Measurements from ENCODE around the gene SNRPD2. TPM values are rescaled to one million over a fixed set of nuclear protein-coding genes. Genes with fewer than 3 reads are reported as not detected.

The SNRPD2 gene
- total RNA-seq (100 to 1,000 TPM; 111 to 128 TPM), polyA plus RNA-seq (ENCODE audit: insufficient read depth, low read depth, low replicate concordance) (242 TPM)
- long read RNA-seq, donor 1, transcript SNRPD2-201 (3 exons, 901 nt) = major isoform, 211 of 264 reads
- long read RNA-seq, donor 1, partial matches to known transcripts = 45 of 264 reads
- long read RNA-seq, donor 1, other reads (novel, unspliced or antisense) = 6 of 264 reads
- long read RNA-seq, donor 2, transcript SNRPD2-201 (3 exons, 901 nt) = major isoform, 134 of 177 reads
- long read RNA-seq, donor 2, partial matches to known transcripts = 43 of 177 reads
- long read RNA-seq, donor 2, other reads (novel, unspliced or antisense) = 0 of 177 reads

DNA sequence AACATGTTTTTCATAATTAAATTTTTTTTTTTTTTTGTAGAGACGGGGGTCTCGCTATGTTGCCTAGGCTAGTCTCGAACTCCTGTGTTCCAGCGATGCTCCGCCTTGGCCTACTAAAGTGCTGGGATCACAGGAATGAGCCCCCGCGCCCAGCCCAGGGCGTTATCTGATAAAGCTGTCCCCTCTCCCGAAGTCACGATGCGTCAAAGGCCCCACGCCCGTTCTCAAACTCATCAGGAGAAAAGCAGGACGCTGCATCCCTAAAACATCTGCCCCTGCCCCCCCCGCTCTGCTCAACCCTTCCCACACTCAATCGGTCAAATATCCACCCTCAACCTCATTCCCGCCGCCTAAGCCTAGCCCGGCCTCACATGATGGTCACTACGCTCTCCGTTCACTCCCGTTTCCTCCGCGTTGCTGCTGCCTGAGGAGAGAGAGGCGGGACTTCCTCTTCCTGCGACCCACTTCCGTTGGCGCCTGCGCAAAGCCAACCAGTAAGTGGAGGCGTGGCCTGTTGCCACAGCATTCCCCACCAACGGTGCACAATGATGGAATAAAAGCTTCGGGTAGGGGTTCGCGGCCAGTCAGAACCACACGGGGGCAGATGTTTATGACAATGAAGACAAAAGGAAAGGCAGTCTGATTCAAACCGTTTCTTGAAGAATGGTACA, at the start of gene SNRPD2:
Gene SNRPD2, minus strand, starts transcription at position 438 of the 671 bp plus-strand sequence. Its CDS starts 65 bp downstream, at position 373.
- no peaks in the 10 kb centered on the region for H3K27me3 ChIP-seq
- 0 to 1% methylated on average over 36 of the region's 36 CpGs for WGBS, 2 donors
- H3K4me3 ChIP-seq = peak within 1 kb of the TSS; percentile 80 to 83
- no peaks in the 10 kb centered on the region for H3K36me3 ChIP-seq (ENCODE audit: low read depth, missing control alignments)
- intact Hi-C loops (cut with DNase I; ENCODE audit: low total_unique reads) = no loop called here
- no peaks in the 10 kb centered on the region for H3K9me3 ChIP-seq
- peak; percentile 95 for DNase-seq
- TF ChIP-seq POLR2A (IDR thresholded peaks at IDR 0.05) = peak; percentile 25
- TF ChIP-seq, protein P1, sequence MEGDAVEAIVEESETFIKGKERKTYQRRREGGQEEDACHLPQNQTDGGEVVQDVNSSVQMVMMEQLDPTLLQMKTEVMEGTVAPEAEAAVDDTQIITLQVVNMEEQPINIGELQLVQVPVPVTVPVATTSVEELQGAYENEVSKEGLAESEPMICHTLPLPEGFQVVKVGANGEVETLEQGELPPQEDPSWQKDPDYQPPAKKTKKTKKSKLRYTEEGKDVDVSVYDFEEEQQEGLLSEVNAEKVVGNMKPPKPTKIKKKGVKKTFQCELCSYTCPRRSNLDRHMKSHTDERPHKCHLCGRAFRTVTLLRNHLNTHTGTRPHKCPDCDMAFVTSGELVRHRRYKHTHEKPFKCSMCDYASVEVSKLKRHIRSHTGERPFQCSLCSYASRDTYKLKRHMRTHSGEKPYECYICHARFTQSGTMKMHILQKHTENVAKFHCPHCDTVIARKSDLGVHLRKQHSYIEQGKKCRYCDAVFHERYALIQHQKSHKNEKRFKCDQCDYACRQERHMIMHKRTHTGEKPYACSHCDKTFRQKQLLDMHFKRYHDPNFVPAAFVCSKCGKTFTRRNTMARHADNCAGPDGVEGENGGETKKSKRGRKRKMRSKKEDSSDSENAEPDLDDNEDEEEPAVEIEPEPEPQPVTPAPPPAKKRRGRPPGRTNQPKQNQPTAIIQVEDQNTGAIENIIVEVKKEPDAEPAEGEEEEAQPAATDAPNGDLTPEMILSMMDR (IDR thresholded peaks at IDR 0.05) = no peak
- peak within 1 kb of the TSS; percentile 83 to 86 for H3K27ac ChIP-seq
- H3K4me1 ChIP-seq = peaks cover 5% of the 10 kb centered on the region

DNA sequence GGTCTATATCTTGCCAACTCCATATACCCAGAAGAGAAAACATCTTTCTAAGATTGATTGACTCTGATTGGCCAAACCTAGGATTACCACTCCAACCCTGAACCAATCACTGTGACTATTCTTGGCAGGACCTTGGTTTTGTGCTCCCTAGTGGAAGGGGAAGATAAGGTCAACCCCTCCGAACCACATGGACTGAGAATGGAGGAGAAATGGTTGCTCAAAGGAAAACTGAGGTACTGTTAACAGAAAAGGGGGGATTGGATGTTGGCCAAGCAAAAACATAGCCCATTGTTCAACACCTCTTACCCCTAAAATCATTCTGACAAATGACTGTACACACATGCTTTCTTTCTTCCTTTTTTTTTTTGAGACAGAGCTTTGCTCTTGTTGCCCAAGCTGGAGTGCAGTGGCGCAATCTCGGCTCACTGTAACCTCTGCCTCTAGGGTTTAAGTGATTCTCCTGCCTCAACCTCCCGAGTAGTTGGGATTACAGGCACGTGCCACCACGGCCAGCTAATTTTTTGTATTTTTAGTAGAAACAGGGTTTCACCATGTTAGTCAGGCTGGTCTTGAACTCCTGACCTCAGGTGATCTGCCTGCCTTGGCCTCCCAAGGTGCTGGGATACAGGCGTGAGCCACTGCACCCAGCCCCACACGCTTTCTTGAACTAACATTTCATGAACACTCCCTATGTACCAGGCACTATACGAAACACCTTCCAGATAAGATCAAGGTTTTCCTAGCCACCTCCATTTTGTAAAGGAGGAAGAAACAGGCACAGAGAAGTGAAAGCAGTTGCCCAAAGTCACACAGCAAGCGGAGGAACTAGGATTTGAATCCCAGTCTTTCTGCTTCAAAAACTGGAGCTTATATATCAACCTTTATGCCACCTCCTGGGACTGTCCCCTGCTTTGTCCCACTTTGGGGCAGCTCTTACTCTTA, 48.0 kb upstream of the SNRPD2 start:
- H3K36me3 ChIP-seq (ENCODE audit: low read depth, missing control alignments) = no peaks in the 10 kb centered on the region
- no peak overlapping the region for H3K27ac ChIP-seq
- H3K27me3 ChIP-seq = no peaks in the 10 kb centered on the region
- no peak for DNase-seq
- intact Hi-C loops (cut with DNase I; ENCODE audit: low total_unique reads) = no loop called here
- H3K9me3 ChIP-seq = no peaks in the 10 kb centered on the region
- H3K4me1 ChIP-seq = no peaks in the 10 kb centered on the region
- 90% methylated on average over 10 of the region's 10 CpGs for WGBS, 2 donors
- H3K4me3 ChIP-seq = no peak overlapping the region
- TF ChIP-seq, protein P1 (IDR thresholded peaks at IDR 0.05) = no peak

DNA sequence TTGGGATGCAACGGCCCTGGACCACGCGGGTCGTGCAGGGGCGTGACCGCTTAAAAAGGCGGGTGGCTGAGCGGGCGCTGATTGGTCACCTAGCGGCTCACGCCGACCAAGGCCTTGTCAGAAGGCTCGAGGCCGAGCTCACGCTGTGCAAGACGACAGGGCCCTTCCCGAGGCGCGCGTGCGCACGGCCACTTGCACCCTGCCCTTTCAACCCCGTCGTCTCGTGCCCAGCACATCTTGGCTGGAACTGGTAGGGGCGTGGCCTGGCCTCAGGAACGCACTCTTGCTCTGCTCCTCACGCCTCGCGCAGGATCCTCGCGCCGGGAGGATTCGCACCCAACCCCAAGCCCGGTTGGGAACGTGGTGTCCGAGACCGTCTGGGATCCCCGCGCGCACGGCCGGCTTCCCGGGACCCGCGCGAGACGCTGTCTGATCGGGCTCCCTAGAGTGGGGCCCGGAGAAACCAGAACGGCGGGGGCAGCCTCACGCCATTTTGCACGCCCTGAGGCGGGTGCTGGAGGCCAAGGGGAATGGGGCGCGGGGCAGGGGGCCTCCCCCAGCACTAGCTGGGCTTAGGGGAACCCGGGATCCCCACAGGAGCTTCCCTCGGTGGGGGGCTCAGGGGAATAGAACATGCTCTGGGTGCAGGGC, 41.5 kb upstream of the SNRPD2 start, which contains the start of gene MEIOSIN:
Gene MEIOSIN, plus strand, starts transcription at position 280 of the 651 bp plus-strand sequence. CDS start 1,938 bp downstream, outside the sequence.
- intact Hi-C loops (cut with DNase I; ENCODE audit: low total_unique reads) = no loop called here
- Histone ChIP-seq H3K4me1 (peaks cover 11% of the 10 kb centered on the region), H3K9me3 (no peaks in the 10 kb centered on the region), H3K36me3 (ENCODE audit: low read depth, missing control alignments) (no peaks in the 10 kb centered on the region), H3K4me3 (peak within 1 kb of the TSS; percentile 9 to 51), H3K27me3 (no peaks in the 10 kb centered on the region), H3K27ac (no peak within 1 kb of the TSS)
- peak; percentile 67 for DNase-seq
- TF ChIP-seq, protein P1 (IDR thresholded peaks at IDR 0.05) = no peak
- no peak for TF ChIP-seq POLR2A (IDR thresholded peaks at IDR 0.05)
- 74 to 83% methylated on average over 10 to 59 of the region's 59 CpGs for WGBS, 2 donors

Data from testis (tissue), 5 donors.